T-helper 17 cell (primary cell): ENCODE results near the gene EPB41L4A. TPM values are rescaled to one million over a fixed set of nuclear protein-coding genes. Genes with fewer than 3 reads are reported as not detected.
A peak's percentile ranks its signal among the peaks of the same experiment; 100 is the strongest.

Experiments
- ATAC-seq: fragments of 150-1000 bp; cut with Tn5 transposase; 2 replicates; pipeline ENCODE4 v1.10.0; 2021; ENCODE audit warnings: mild to moderate bottlenecking, moderate library complexity
- DNase-seq, 3 donors: peaks; one replicate each; pipeline versions ENCODE4 v3.0.0 to v3.0.0-alpha.2; 2020 to 2021
- H3K9me3 ChIP-seq: one replicate; pipeline ENCODE4 v1.7.0; 2013; ENCODE audit warnings: low read length, mild to moderate bottlenecking; ENCODE audit not compliant: control insufficient read depth, poor library complexity, severe bottlenecking
- H3K27ac Mint-ChIP-seq: one replicate; pipeline ENCODE4 v1.8.0; 2022; ENCODE audit warnings: mild to moderate bottlenecking, moderate library complexity, mixed read lengths
- H3K27me3 Mint-ChIP-seq: one replicate; pipeline ENCODE4 v1.8.0; 2022; ENCODE audit warnings: mixed read lengths
- H3K36me3 Mint-ChIP-seq: one replicate; pipeline ENCODE4 v1.8.0; 2022; ENCODE audit warnings: low read depth, mixed read lengths
- H3K4me1 Mint-ChIP-seq: one replicate; pipeline ENCODE4 v1.8.0; 2022; ENCODE audit warnings: mild to moderate bottlenecking, mixed read lengths
- H3K4me3 Mint-ChIP-seq: one replicate; pipeline ENCODE4 v1.8.0; 2022; ENCODE audit warnings: mild to moderate bottlenecking, moderate library complexity, mixed read lengths
- total RNA-seq, 4 donors: library from RNA in 2 of 4; stranded (reverse) in 2 of 4; gene quantifications; one replicate each; pipeline ENCODE4 v1.2.3 and lab custom pipeline; 2022 to 2026

The EPB41L4A gene
- total RNA-seq, 2 donors from 2014 or later = 0.50 to 1.4 TPM

GRCh38 chr5:112186401-112186990, 232.6 kb downstream of the EPB41L4A start:
- H3K4me3 Mint-ChIP-seq = no peak overlapping the region
- H3K27ac Mint-ChIP-seq = peak overlapping the region; percentile 9
- no peaks in the 10 kb centered on the region for H3K4me1 Mint-ChIP-seq
- DNase-seq (no peak), ATAC-seq (no peak)
- H3K9me3 ChIP-seq = no peaks in the 10 kb centered on the region
- peaks cover 53% of the 10 kb centered on the region for H3K27me3 Mint-ChIP-seq
- H3K36me3 Mint-ChIP-seq = peaks cover 7% of the 10 kb centered on the region

DNA sequence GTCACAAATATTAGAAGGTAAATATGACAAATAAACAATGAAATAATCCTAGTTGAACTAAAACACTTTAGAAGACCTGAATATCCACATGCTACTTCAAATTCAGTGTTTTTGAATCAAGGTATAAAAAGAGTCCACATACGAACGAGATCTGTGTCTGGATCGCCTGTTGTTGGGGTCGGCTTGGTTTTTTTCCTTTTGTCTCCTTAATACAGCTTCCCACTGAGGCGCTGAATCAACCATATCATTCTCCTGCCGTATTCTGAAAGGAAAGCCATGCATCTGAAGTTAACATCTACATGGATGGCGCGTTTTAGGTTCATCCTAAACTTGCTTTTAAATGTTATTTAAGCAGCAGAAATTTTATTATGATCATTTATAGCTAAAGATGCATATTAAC, 235.2 kb downstream of the EPB41L4A start:
- Mint-ChIP-seq H3K36me3 (peaks cover 5% of the 10 kb centered on the region), H3K4me3 (no peak overlapping the region), H3K4me1 (no peaks in the 10 kb centered on the region), H3K27me3 (peaks cover 39% of the 10 kb centered on the region), H3K27ac (no peak overlapping the region)
- no peaks in the 10 kb centered on the region for H3K9me3 ChIP-seq
- no peak for DNase-seq
- ATAC-seq = no peak

DNA sequence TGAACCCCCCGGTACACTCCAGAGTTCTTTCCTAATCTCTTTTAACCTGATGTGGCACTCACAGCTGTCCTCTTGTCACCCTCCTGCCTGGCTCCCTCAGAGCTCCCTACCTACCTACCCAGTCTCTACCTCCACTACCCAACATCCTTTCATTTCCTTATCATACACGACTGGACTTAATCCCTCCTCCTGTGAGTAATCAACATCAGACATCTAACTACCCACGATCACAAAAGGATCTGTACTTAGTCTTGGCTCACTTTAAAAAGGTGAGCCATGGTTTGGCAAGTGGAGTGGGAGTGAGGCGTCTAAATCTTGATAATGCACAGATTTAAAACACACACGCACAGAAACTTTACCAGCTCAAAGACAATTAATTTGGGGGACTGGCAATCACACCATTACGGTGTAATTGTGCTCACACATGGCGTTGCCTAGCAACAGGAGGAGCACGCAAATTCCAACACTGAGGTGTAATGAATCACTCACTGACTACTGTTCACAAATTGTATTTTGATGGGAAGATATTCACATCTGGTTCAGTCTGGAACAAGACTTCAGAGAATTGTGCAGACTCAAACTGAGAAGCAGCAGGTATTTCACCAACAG, 235.9 kb downstream of the EPB41L4A start:
- H3K9me3 ChIP-seq = no peaks in the 10 kb centered on the region
- DNase-seq = no peak
- Mint-ChIP-seq H3K4me1 (no peaks in the 10 kb centered on the region), H3K4me3 (no peak overlapping the region), H3K36me3 (peaks cover under 1% of the 10 kb centered on the region), H3K27me3 (peaks cover 33% of the 10 kb centered on the region), H3K27ac (no peak overlapping the region)
- ATAC-seq = no peak

DNA sequence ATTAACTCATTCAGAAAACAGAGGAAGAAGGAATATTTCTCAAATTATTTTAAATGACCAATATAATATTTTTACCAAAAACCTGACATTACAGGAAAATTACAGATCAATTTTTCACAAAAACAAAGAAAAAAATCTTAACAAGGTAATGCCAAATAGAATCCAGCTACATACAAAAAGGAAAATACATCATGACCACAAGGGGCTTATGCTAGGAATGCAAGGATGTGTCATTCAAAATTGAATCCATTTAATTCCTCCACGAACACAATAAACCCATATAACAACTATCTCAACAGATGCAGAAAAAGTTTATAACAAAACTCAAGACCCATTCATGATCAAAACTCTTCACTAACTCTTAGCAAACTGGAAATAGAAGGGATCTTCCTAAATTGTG, 239.8 kb downstream of the EPB41L4A start:
- H3K4me3 Mint-ChIP-seq = no peak overlapping the region
- peaks cover 2% of the 10 kb centered on the region for H3K4me1 Mint-ChIP-seq
- peaks cover 30% of the 10 kb centered on the region for H3K27me3 Mint-ChIP-seq
- no peaks in the 10 kb centered on the region for H3K9me3 ChIP-seq
- H3K27ac Mint-ChIP-seq = no peak overlapping the region
- H3K36me3 Mint-ChIP-seq = no peaks in the 10 kb centered on the region
- DNase-seq = no peak
- no peak for ATAC-seq

DNA sequence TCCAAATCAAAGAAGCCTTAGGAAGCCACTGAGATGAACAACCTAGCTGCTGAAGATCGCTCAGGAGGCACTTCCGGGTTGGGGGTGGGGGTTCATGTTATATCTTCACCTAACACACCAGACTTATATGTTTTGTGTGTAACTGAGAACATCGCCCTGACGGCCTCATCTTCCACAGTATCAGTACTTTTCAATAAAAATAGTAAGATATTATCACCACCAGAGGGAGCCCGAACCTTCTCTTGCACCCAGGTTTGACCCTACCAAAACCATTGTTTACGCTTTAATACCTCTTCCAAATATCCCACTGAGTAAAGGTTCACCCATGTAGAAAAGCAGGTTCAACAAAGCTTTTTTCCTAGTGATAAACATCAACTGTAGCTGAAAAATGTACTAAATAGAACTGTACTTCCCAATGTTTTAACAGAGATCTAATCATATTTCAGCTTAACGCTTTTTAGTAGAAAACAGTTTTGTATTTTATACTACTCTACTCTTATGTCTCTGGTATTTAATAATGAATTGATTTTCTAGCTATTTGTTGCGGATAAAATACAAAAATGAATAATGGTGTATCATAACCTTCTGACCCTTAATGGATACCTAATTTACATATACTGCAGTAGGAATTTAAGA, 244.0 kb downstream of the EPB41L4A start:
- Mint-ChIP-seq H3K27me3 (peaks cover 21% of the 10 kb centered on the region), H3K4me1 (peaks cover 2% of the 10 kb centered on the region), H3K27ac (no peak overlapping the region), H3K36me3 (no peaks in the 10 kb centered on the region), H3K4me3 (no peak overlapping the region)
- peak; percentile 68 for ATAC-seq
- DNase-seq = no peak
- H3K9me3 ChIP-seq = no peaks in the 10 kb centered on the region

GRCh38 chr5:112165897-112166737, 253.0 kb downstream of the EPB41L4A start:
- Mint-ChIP-seq H3K27ac (no peak overlapping the region), H3K4me3 (peak overlapping the region; percentile 36), H3K4me1 (peaks cover 15% of the 10 kb centered on the region), H3K27me3 (no peaks in the 10 kb centered on the region), H3K36me3 (peaks cover 15% of the 10 kb centered on the region)
- no peak for ATAC-seq
- no peak for DNase-seq
- no peaks in the 10 kb centered on the region for H3K9me3 ChIP-seq

GRCh38 chr5:112165399-112165798, 253.7 kb downstream of the EPB41L4A start:
- peaks cover 18% of the 10 kb centered on the region for H3K4me1 Mint-ChIP-seq
- H3K27me3 Mint-ChIP-seq = no peaks in the 10 kb centered on the region
- H3K9me3 ChIP-seq = no peaks in the 10 kb centered on the region
- peaks cover 15% of the 10 kb centered on the region for H3K36me3 Mint-ChIP-seq
- peak overlapping the region; percentile 36 for H3K4me3 Mint-ChIP-seq
- ATAC-seq = no peak
- no peak for DNase-seq
- no peak overlapping the region for H3K27ac Mint-ChIP-seq

GRCh38 chr5:112163435-112163834, 255.6 kb downstream of the EPB41L4A start:
- H3K27me3 Mint-ChIP-seq = no peaks in the 10 kb centered on the region
- peaks cover 20% of the 10 kb centered on the region for H3K4me1 Mint-ChIP-seq
- peaks cover 13% of the 10 kb centered on the region for H3K36me3 Mint-ChIP-seq
- ATAC-seq (no peak), DNase-seq (no peak)
- H3K27ac Mint-ChIP-seq = peak overlapping the region; percentile 79
- no peaks in the 10 kb centered on the region for H3K9me3 ChIP-seq
- peak overlapping the region; percentile 52 for H3K4me3 Mint-ChIP-seq

DNA sequence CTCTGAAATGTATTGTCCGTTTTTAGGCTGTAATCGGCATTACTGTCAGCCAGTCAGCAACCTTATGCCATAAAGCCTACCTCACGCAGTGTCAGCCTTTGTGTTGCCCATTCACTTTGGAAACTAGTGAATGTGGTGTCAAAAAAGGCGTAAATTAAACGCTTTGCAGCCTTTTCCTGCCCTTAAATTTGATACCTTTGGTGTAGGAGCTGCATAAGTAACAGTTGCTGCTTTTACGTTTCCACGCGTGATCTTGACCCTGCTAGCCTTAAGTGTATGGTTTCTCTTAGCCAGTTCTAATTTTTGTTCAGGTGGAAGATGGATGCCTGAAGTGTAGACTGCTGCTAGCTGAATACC, 257.7 kb downstream of the EPB41L4A start:
- ATAC-seq (no peak), DNase-seq (no peak)
- H3K4me3 Mint-ChIP-seq = peak overlapping the region; percentile 90
- H3K36me3 Mint-ChIP-seq = peaks cover 12% of the 10 kb centered on the region
- no peaks in the 10 kb centered on the region for H3K9me3 ChIP-seq
- no peaks in the 10 kb centered on the region for H3K27me3 Mint-ChIP-seq
- H3K4me1 Mint-ChIP-seq = peaks cover 20% of the 10 kb centered on the region
- H3K27ac Mint-ChIP-seq = peak overlapping the region; percentile 79

GRCh38 chr5:112160652-112161391, 258.3 kb downstream of the EPB41L4A start:
- peaks cover 11% of the 10 kb centered on the region for H3K36me3 Mint-ChIP-seq
- ATAC-seq (peak; percentile 98), DNase-seq (peak; percentile 74 to 94 (median 82))
- peak overlapping the region; percentile 79 for H3K27ac Mint-ChIP-seq
- no peaks in the 10 kb centered on the region for H3K27me3 Mint-ChIP-seq
- H3K4me1 Mint-ChIP-seq = peaks cover 20% of the 10 kb centered on the region
- peak overlapping the region; percentile 90 for H3K4me3 Mint-ChIP-seq
- no peaks in the 10 kb centered on the region for H3K9me3 ChIP-seq

DNA sequence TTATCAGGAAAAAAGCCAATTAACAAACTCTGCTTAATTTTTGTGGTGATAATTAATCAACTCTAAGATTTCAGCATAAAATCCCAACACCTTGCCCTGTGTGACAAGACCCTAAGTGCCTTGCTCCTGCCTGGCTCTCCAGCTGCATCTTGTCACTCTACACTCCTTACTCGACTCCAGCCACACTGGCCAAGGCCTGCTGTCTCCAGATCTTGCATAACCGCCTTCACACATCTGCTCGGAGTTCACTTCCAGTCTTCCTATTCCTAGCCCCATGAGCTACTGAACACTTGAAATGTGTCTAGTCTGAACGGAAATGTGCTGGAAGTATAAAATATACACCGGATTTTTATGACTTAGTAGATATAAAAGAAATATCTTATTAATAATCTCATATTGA, 259.6 kb downstream of the EPB41L4A start:
- DNase-seq (no peak), ATAC-seq (no peak)
- H3K4me3 Mint-ChIP-seq = no peak overlapping the region
- H3K4me1 Mint-ChIP-seq = peaks cover 20% of the 10 kb centered on the region
- H3K27ac Mint-ChIP-seq = no peak overlapping the region
- no peaks in the 10 kb centered on the region for H3K9me3 ChIP-seq
- peaks cover 9% of the 10 kb centered on the region for H3K36me3 Mint-ChIP-seq
- H3K27me3 Mint-ChIP-seq = no peaks in the 10 kb centered on the region

GRCh38 chr5:112156211-112156610, 262.9 kb downstream of the EPB41L4A start:
- DNase-seq = no peak
- H3K27me3 Mint-ChIP-seq = no peaks in the 10 kb centered on the region
- no peak overlapping the region for H3K27ac Mint-ChIP-seq
- no peak overlapping the region for H3K4me3 Mint-ChIP-seq
- peaks cover 8% of the 10 kb centered on the region for H3K4me1 Mint-ChIP-seq
- no peak for ATAC-seq
- H3K36me3 Mint-ChIP-seq = peaks cover 2% of the 10 kb centered on the region
- no peaks in the 10 kb centered on the region for H3K9me3 ChIP-seq
